RCC 7860 (cell line): Measurements from ENCODE around the gene ZNF268.
"Not testable (repeated sequence)": the region's sequence is repeated elsewhere in the genome, so short reads cannot be mapped to it uniquely, and the experiment has no call there.

Experiments used
- DNase-seq: peaks from one replicate; pipeline ENCODE4 v3.0.0-alpha.2; 2015; ENCODE audit warnings: low spot score
- FAIRE-seq: peaks from 2 replicates; lab custom pipeline; 2012; peaks lifted over from hg19 to GRCh38; lab: Jason Lieb, UNC

Gene ZNF268

GRCh38 chr12:133226690-133227089 lies 45.4 kb downstream of the ZNF268 start:
- FAIRE-seq: no peak
- DNase-seq: no peak

- FAIRE-seq: no peak
- no peak for DNase-seq
Observed at GRCh38 chr12:133227281-133227852, 46.1 kb downstream of the ZNF268 start.

- FAIRE-seq: no peak
- peak; percentile 32 for DNase-seq
Observed at GRCh38 chr12:133231001-133231400, 49.7 kb downstream of the ZNF268 start.

GRCh38 chr12:133233006-133233405 lies 51.7 kb downstream of the ZNF268 start:
- DNase-seq (no peak), FAIRE-seq (no peak)

- DNase-seq (no peak), FAIRE-seq (no peak)
Observed at GRCh38 chr12:133233993-133234564, 52.8 kb downstream of the ZNF268 start.

- no peak for FAIRE-seq
- DNase-seq: no peak
Observed at GRCh38 chr12:133234971-133235370, 53.7 kb downstream of the ZNF268 start.

GRCh38 chr12:133235401-133236112 lies 54.3 kb downstream of the ZNF268 start, which contains the start of gene ANHX:
TSS of gene ANHX (minus strand) at chr12:133235877. CDS start at chr12:133234356, 1,521 bp downstream.
- no peak for DNase-seq
- FAIRE-seq: no peak

- no peak for FAIRE-seq
Observed at GRCh38 chr12:133236144-133236543, 54.8 kb downstream of the ZNF268 start.

GRCh38 chr12:133236556-133236955 lies 55.3 kb downstream of the ZNF268 start:
- DNase-seq: no peak
- no peak for FAIRE-seq

More at GRCh38 chr12:133236144-133236543, 54.8 kb downstream of the ZNF268 start:
- no peak for DNase-seq

- DNase-seq (no peak), FAIRE-seq (no peak)
Observed at GRCh38 chr12:133251732-133252131, 70.4 kb downstream of the ZNF268 start.

GRCh38 chr12:133255833-133256232 lies 74.5 kb downstream of the ZNF268 start:
- DNase-seq, FAIRE-seq: not testable (repeated sequence)

GRCh38 chr12:133256321-133256720 lies 75.0 kb downstream of the ZNF268 start:
- FAIRE-seq (no peak), DNase-seq (no peak)

- no peak for FAIRE-seq
Observed at GRCh38 chr12:133264173-133264572, 82.9 kb downstream of the ZNF268 start.

More at GRCh38 chr12:133264173-133264572, 82.9 kb downstream of the ZNF268 start:
- no peak for DNase-seq
